ENCODE results near the gene NEDD4L. TPM values are rescaled to one million over a fixed set of nuclear protein-coding genes. Genes with fewer than 3 reads are reported as not detected.

Gene NEDD4L
- total RNA-seq, 1 donor from 2014 or later = 41.4 TPM

DNA sequence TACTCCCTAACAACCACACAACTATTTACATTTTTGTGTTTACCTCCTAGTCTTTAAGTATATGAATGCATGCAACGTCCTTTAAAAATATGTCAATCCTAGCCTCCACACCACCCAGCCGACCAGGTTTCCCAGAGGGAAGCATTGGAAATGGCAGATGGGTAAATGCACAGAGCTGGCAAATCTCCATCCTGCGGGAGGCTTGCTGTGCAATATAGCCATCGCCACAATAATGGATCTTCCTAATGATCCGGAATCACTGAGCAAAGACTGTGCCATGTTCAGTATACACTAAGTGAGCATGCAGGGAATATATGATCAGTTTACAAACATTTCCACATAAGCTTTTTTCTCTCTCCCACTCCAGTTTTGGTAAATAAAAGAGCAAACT, 131.8 kb downstream of the NEDD4L start:
- no peaks in the 10 kb centered on the region for H3K9me3 Mint-ChIP-seq
- H3K27ac Mint-ChIP-seq (ENCODE audit: unreplicated experiment) = peak overlapping the region; percentile 32

DNA sequence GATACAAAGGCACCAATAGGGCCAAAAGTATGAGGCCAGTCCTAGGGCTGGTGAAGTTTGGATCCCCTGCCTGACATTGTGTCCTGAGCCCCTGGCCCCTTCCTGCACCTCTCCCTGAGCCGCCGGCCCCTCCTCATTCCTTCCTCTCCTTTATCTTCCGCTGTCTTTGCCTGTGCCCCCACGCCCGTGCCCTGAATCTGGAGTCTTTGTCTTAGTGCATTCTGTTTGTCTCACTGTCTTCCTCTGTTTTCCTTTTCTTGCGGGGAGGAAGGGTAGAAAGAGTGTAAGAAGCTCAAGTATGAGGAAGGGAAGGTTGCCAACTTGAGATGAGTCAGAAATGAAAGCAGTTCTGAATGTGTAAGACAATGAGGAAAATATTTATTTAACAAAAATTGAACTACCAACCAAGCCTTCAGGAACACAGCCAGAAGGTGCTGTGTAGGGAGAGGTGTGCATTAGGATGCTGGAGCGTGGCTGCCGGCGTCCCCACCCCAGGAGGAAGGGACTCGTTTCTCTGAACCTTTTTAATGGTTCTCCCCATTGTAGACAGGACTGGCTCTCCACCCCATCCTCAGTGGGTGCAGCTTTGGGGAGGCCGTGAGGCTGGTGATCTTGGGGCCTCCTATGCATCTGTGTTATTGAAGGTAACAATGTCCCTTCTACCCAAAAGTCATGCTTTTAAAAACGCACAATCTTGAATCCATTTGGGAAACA, 133.1 kb downstream of the NEDD4L start:
- DNase-seq (ENCODE audit: low read depth, low spot score) = no peak
- Mint-ChIP-seq H3K9me3 (no peaks in the 10 kb centered on the region), H3K4me3 (peak overlapping the region; percentile 8), H3K27ac (ENCODE audit: unreplicated experiment) (peak overlapping the region; percentile 91), H3K36me3 (ENCODE audit: low read depth) (no peaks in the 10 kb centered on the region), H3K27me3 (ENCODE audit: low read depth) (no peaks in the 10 kb centered on the region), H3K4me1 (peaks cover 52% of the 10 kb centered on the region)
- TF ChIP-seq, protein P1, sequence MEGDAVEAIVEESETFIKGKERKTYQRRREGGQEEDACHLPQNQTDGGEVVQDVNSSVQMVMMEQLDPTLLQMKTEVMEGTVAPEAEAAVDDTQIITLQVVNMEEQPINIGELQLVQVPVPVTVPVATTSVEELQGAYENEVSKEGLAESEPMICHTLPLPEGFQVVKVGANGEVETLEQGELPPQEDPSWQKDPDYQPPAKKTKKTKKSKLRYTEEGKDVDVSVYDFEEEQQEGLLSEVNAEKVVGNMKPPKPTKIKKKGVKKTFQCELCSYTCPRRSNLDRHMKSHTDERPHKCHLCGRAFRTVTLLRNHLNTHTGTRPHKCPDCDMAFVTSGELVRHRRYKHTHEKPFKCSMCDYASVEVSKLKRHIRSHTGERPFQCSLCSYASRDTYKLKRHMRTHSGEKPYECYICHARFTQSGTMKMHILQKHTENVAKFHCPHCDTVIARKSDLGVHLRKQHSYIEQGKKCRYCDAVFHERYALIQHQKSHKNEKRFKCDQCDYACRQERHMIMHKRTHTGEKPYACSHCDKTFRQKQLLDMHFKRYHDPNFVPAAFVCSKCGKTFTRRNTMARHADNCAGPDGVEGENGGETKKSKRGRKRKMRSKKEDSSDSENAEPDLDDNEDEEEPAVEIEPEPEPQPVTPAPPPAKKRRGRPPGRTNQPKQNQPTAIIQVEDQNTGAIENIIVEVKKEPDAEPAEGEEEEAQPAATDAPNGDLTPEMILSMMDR (conservative IDR thresholded peaks at IDR 0.05) = no peak

More for the DNA sequence above, 131.8 kb downstream of the NEDD4L start:
- TF ChIP-seq, protein P1 (conservative IDR thresholded peaks at IDR 0.05) = no peak
- no peak for DNase-seq (ENCODE audit: low read depth, low spot score)
- Mint-ChIP-seq H3K27me3 (ENCODE audit: low read depth) (no peaks in the 10 kb centered on the region), H3K4me3 (no peak overlapping the region), H3K4me1 (peaks cover 50% of the 10 kb centered on the region), H3K36me3 (ENCODE audit: low read depth) (no peaks in the 10 kb centered on the region)

DNA sequence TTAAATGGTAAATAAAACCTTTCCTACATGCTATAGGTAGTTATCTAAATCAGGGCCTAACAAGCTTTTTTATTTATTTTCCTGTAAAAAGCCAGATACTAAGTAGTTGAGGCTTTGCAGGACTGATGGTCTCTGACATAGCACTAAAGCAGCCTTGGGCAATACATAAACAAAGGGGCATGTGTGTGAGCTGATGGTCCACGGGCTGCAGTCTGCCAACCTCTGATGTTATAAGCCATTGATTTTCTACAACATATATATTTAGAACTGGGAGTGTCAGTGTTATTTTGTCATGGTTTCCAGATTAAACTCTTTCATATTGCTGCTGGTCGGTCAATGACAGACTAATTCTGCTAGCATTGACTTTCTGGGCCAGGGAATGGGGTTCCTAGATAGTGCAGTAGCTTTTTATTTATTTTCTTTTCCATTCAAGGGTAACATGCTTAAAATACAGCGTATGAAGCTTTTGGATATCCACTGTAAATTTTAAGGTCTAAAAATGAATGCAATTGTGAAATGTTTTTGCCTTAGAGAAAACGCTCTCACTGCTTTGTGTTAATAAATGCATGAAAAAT, 134.0 kb downstream of the NEDD4L start:
- H3K36me3 Mint-ChIP-seq (ENCODE audit: low read depth) = no peaks in the 10 kb centered on the region
- H3K27ac Mint-ChIP-seq (ENCODE audit: unreplicated experiment) = no peak overlapping the region
- H3K27me3 Mint-ChIP-seq (ENCODE audit: low read depth) = no peaks in the 10 kb centered on the region
- no peaks in the 10 kb centered on the region for H3K9me3 Mint-ChIP-seq
- TF ChIP-seq, protein P1 (conservative IDR thresholded peaks at IDR 0.05) = no peak
- H3K4me1 Mint-ChIP-seq = peaks cover 52% of the 10 kb centered on the region
- peak overlapping the region; percentile 42 for H3K4me3 Mint-ChIP-seq
- no peak for DNase-seq (ENCODE audit: low read depth, low spot score)

DNA sequence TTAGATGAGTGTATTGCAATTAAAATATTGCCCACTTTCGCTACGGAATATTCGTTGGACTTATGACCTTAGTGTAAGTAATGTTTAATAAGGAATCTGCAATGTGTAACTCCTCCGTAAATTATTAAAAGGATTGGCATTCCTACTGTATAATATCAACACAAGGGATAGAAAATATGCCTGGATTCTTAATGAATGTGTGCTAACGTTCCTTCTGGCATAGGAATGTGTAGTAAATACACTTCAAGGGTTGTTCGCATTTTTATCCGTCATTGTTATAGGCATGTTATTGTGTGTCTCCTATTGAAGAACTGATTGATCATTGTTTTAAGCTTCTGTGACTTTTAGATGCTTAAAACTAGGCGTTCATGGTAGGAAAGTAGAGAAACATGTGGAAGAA, 134.5 kb downstream of the NEDD4L start:
- H3K27me3 Mint-ChIP-seq (ENCODE audit: low read depth) = no peaks in the 10 kb centered on the region
- no peak overlapping the region for H3K4me3 Mint-ChIP-seq
- no peak for DNase-seq (ENCODE audit: low read depth, low spot score)
- no peaks in the 10 kb centered on the region for H3K9me3 Mint-ChIP-seq
- TF ChIP-seq, protein P1 (conservative IDR thresholded peaks at IDR 0.05) = no peak
- peaks cover 52% of the 10 kb centered on the region for H3K4me1 Mint-ChIP-seq
- no peaks in the 10 kb centered on the region for H3K36me3 Mint-ChIP-seq (ENCODE audit: low read depth)
- H3K27ac Mint-ChIP-seq (ENCODE audit: unreplicated experiment) = no peak overlapping the region

DNA sequence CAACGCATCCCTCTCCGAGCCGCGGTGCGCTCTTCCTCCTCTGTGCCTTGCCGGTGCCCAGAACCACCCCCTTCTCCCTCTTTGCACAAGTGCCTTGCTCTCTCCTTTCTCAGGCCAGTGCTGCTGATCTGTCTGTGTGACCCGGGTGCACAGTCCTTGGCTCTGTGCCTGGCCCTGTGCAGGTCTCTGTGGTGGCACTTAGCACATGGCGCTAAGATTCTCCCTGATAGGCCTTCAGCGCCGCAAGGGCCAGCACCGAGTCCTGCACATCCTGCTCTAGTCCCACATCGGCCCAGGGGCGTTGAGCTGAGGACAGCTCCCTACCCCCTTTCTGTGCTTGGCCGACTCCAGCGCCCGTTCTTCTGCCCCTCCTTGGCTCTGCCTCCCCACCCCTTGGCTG, 136.1 kb downstream of the NEDD4L start:
- Mint-ChIP-seq H3K4me1 (peaks cover 49% of the 10 kb centered on the region), H3K36me3 (ENCODE audit: low read depth) (no peaks in the 10 kb centered on the region), H3K27ac (ENCODE audit: unreplicated experiment) (peak overlapping the region; percentile 97), H3K4me3 (no peak overlapping the region), H3K27me3 (ENCODE audit: low read depth) (no peaks in the 10 kb centered on the region), H3K9me3 (no peaks in the 10 kb centered on the region)
- TF ChIP-seq, protein P1 (conservative IDR thresholded peaks at IDR 0.05) = no peak
- no peak for DNase-seq (ENCODE audit: low read depth, low spot score)
